ENCODE results near the gene RAD51B.

RAD51B gene

GRCh38 chr14:68357777-68358176 lies 538.2 kb downstream of the RAD51B start:
- no peak for TF ChIP-seq CTCF (IDR thresholded peaks at IDR 0.05; ENCODE audit: low read depth, low read length, missing control alignments)
- no peak for DNase-seq (ENCODE audit: low read depth)
- no peak overlapping the region for H3K4me3 ChIP-seq (ENCODE audit: low read depth, low read length)

GRCh38 chr14:68358500-68358899 lies 538.9 kb downstream of the RAD51B start:
- no peak overlapping the region for H3K4me3 ChIP-seq (ENCODE audit: low read depth, low read length)
- DNase-seq (ENCODE audit: low read depth) = no peak
- TF ChIP-seq CTCF (IDR thresholded peaks at IDR 0.05; ENCODE audit: low read depth, low read length, missing control alignments) = no peak

- DNase-seq (ENCODE audit: low read depth) = no peak
- H3K4me3 ChIP-seq (ENCODE audit: low read depth, low read length) = no peak overlapping the region
- TF ChIP-seq CTCF (IDR thresholded peaks at IDR 0.05; ENCODE audit: low read depth, low read length, missing control alignments) = no peak
These were observed 539.6 kb downstream of the RAD51B start for GRCh38 chr14:68359022-68359836.

- H3K4me3 ChIP-seq (ENCODE audit: low read depth, low read length) = no peak overlapping the region
- DNase-seq (ENCODE audit: low read depth) = no peak
- no peak for TF ChIP-seq CTCF (IDR thresholded peaks at IDR 0.05; ENCODE audit: low read depth, low read length, missing control alignments)
These were observed 540.4 kb downstream of the RAD51B start for GRCh38 chr14:68359837-68360552.

GRCh38 chr14:68361231-68361630 lies 541.7 kb downstream of the RAD51B start:
- H3K4me3 ChIP-seq (ENCODE audit: low read depth, low read length) = no peak overlapping the region
- TF ChIP-seq CTCF (IDR thresholded peaks at IDR 0.05; ENCODE audit: low read depth, low read length, missing control alignments) = no peak
- no peak for DNase-seq (ENCODE audit: low read depth)

GRCh38 chr14:68362846-68363245 lies 543.3 kb downstream of the RAD51B start:
- H3K4me3 ChIP-seq (ENCODE audit: low read depth, low read length) = no peak overlapping the region
- TF ChIP-seq CTCF (IDR thresholded peaks at IDR 0.05; ENCODE audit: low read depth, low read length, missing control alignments) = no peak
- no peak for DNase-seq (ENCODE audit: low read depth)
